ENCODE data around the gene SYNE4. TPM values are rescaled to one million over a fixed set of nuclear protein-coding genes. Genes with fewer than 3 reads are reported as not detected.
A peak's percentile ranks its signal among the peaks of the same experiment; 100 is the strongest.

Gene SYNE4
- total and polyA plus RNA-seq, 10 donors: 0.54 to 1.6 (median 0.89) TPM; not detected in 1

- no peaks in the 10 kb centered on the region for H3K9me3 ChIP-seq
Measured at GRCh38 chr19:35996777-35997176, 11.8 kb downstream of the SYNE4 start.

GRCh38 chr19:35995048-35995993, 13.3 kb downstream of the SYNE4 start, which contains the start of gene SDHAF1:
TSS of gene SDHAF1 (plus strand) at chr19:35995188. CDS start at chr19:35995275, 87 bp downstream.
- WGBS, 5 donors: 0 to 1% (median 1%) methylated on average over 36 to 97 of the region's 97 CpGs
- Histone ChIP-seq H3K36me3 (peaks cover 0 to 22% (median 9%) of the 10 kb centered on the region in 6 donors), H3K27ac (peak within 1 kb of the TSS; percentile 79 to 93 (median 90)), H3K4me1 (peaks cover 16 to 63% (median 39%) of the 10 kb centered on the region in 6 donors), H3K4me3 (peak within 1 kb of the TSS; percentile 81 to 99 (median 92)), H3K9me3 (no peaks in the 10 kb centered on the region), H3K27me3 (replicated peaks in 1 of 7) (no peaks in the 10 kb centered on the region)
- peak; percentile 100 for DNase-seq
- intact Hi-C loops (cut with DNase I; ENCODE audit: low total_unique reads): no loop called here
- TF ChIP-seq POLR2AphosphoS5 (IDR thresholded peaks at IDR 0.05) (peak; percentile 98), POLR2A (IDR thresholded peaks at IDR 0.05) (peak in 2 of 3 donors; percentile 33 to 70), CTCF (IDR thresholded peaks at IDR 0.05 in 8 of 11, conservative IDR thresholded peaks at IDR 0.05 in 3 of 11) (peak in 3 of 11 experiments; percentile 29 to 48 (median 43))

More at GRCh38 chr19:35996777-35997176, 11.8 kb downstream of the SYNE4 start:
- TF ChIP-seq POLR2A (IDR thresholded peaks at IDR 0.05) (no peak), POLR2AphosphoS5 (IDR thresholded peaks at IDR 0.05) (no peak), CTCF (IDR thresholded peaks at IDR 0.05 in 8 of 11, conservative IDR thresholded peaks at IDR 0.05 in 3 of 11) (no peak)
- H3K27me3 ChIP-seq (replicated peaks in 1 of 7): no peaks in the 10 kb centered on the region
- intact Hi-C loops (cut with DNase I; ENCODE audit: low total_unique reads): no loop called here
- DNase-seq: no peak
- peak overlapping the region in 2 of 8 donors; percentile 91 to 99 for H3K4me3 ChIP-seq
- peak overlapping the region in 1 of 8 donors; percentile 91 for H3K27ac ChIP-seq
- 90 to 95% (median 94%) methylated on average over 8 of the region's 8 CpGs for WGBS, 5 donors
- peaks cover 0 to 34% (median 9%) of the 10 kb centered on the region in 6 donors for H3K36me3 ChIP-seq
- peaks cover 16 to 65% (median 39%) of the 10 kb centered on the region in 6 donors for H3K4me1 ChIP-seq

- intact Hi-C loops (cut with DNase I; ENCODE audit: low total_unique reads): no loop called here
Measured at GRCh38 chr19:35993923-35994598, 14.6 kb downstream of the SYNE4 start.

More at GRCh38 chr19:35993923-35994598, 14.6 kb downstream of the SYNE4 start:
- Histone ChIP-seq H3K27ac (peak overlapping the region in 6 of 8 donors; percentile 84 to 93 (median 90)), H3K9me3 (peaks cover 0 to under 1% (median 0%) of the 10 kb centered on the region in 8 donors), H3K27me3 (replicated peaks in 1 of 7) (no peaks in the 10 kb centered on the region), H3K4me3 (peak overlapping the region; percentile 81 to 99 (median 92)), H3K36me3 (peaks cover 0 to 20% (median 9%) of the 10 kb centered on the region in 6 donors), H3K4me1 (peaks cover 16 to 53% (median 38%) of the 10 kb centered on the region in 6 donors)
- no peak for TF ChIP-seq POLR2A (IDR thresholded peaks at IDR 0.05)
- TF ChIP-seq POLR2AphosphoS5 (IDR thresholded peaks at IDR 0.05): no peak
- TF ChIP-seq CTCF (IDR thresholded peaks at IDR 0.05 in 8 of 11, conservative IDR thresholded peaks at IDR 0.05 in 3 of 11): peak in 1 of 11 experiments; percentile 10
- 26 to 74% (median 47%) methylated on average over 25 to 49 of the region's 49 CpGs for WGBS, 5 donors
- peak; percentile 82 for DNase-seq
